Kidney capillary endothelial cell (primary cell): Measurements from ENCODE around the gene BCR.

ENCODE experiments used
- DNase-seq: peaks from one replicate; pipeline ENCODE4 v3.0.0-alpha.2; 2018; ENCODE audit warnings: low spot score

BCR gene

DNA sequence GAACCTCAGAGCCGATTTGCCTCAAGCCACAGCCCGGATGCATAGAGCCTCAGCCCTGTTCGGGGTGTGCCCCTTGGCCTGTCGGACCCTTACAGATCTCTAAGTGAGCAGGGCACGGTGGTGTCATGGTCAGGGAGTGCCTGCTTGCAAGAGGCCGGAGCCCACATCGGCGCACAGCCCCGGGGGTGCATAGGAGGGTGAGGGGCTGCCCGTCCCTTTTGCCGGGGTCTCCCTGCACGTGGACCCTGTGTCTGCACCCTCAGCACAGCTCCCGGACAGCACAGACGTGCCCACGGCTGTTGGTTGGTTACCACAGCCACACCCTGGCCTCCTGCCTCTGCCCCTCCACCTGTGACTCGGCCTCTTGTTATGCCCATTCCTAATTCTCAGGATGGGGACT, 28.5 kb upstream of the BCR start:
- DNase-seq: no peak

DNA sequence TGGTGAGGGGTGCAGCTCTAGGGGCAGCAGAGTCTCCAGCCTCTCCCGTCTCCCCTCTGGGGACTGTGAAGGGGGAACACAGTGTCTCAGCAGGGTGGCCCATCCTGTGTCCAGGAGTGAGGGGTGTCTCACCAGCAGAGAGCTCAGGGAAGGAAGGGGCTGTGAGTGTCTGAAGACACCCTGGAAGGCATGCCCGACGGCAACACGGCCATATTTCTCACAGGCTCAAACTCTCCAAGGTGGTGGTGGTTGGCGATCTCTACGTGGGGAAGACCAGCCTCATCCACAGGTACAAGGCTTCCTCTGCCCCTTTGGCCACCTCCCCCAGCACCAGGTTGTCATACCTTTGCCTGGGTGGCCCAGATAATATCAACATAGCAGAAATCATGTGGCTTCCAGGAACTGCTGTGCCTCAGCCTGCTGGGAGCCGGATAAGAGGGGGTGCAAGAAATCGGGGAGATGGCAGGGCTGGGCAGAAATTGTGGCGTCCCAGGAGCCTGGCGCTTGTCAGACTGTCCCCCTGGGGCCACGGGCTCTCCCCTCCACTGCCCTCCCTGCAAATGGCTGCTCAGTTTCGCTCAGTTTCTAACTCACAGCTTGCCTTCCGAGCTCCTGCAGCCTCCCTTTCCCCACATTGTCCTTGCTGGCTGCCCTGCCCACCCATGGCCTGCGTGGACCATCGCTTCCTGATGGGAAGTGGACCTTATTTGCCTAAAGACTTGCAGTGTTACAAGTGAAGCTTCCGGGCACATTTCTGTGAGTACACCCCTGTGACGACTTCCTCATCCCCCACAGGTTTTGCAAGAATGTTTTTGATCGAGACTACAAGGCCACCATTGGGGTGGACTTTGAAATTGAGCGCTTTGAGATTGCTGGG, 27.8 kb upstream of the BCR start:
- DNase-seq: no peak

DNA sequence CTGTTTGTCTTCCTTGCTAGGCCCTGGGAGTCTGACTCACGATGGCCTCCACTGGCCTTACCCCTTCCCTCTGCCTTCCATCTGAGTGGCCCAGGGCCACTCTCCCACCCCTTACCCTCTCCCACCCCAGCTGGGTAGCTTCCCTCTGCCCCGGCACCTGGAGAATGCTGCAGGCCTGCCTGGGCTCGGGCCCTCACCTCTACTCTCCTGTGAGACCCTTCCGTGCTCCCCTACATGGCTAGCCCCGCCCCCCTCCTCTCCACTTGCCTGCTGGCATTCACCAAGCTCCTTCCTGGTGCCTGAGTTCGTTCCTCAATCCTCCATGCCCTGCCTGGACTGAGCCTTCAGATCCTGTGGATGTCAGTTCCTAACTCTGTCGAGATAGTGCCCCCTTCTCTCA, 26.3 kb upstream of the BCR start:
- no peak for DNase-seq

DNA sequence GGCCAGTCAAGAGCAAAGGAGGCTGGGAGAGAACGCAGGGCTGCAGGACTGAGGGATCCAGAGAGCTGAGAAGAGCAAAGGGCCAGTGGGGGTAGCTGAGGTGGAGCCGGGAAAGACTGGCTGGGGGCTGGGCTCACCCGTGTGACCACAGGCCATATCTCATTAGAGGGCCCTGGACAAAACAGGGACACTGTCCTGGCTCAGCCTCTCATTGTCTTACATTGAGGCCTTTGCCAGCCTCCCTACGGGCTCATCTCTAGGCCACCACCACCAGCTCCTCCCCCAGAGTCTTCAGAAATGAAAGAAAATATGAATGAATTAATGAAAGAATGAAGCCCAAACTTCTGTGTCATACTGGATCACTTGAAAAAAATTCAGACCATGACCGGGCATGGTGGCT, 25.8 kb upstream of the BCR start:
- no peak for DNase-seq

DNA sequence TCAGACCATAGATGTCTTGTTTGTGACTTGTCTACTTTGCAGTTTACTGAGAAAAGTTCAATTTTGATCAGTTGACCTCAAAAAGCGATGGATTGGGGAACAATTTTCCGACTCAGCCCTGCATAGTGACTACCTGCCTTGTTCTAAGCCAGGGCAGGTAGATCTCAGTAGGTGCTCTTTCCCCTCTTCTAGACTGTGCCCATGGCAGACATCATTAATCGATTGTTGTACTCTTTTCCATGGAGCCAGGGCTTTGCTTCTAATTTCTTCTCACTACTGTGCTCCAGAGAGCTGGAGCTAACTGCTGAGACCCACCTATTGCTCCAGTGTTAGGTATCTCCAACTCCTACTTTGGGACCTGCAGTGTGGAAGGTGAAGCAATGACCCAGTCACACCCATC, 25.2 kb upstream of the BCR start:
- DNase-seq: no peak

DNA sequence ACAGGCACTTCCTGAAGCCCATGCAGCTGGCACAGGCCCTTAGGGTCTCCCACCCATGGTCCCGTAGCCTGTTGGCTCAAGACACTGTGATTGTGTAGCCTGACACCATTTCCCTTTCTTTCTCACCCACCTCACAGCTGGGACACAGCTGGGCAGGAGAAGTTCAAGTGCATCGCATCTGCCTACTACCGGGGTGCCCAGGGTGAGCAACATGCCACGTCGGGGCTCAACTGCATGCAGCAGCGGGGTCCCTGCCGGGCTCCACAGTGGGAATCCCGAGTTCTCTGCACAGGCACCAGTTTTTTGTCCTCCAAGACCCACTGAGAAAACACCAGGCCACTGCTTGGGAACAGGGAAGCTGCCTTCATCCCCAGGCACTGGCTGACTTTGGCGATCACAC, 24.5 kb upstream of the BCR start:
- DNase-seq: no peak

DNA sequence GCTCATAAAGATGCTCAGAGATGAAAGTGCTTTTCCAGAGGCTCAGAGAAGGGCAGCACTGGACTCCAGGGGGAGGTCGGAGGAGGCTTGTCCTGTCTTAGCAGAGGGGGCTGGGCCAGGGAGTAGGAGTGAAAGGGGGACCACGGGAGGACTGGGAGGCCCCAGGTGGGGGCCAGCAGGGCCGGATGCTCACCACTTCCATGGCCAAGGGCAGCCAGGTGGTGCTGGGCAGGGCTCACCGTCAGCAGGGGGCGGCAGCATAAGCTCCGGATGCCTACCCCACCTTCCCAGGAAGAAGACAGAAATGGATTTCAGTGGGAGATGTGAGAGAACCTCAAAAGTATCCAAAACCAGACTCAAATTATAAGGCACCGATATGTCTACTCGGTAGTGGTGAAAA, 24.0 kb upstream of the BCR start:
- no peak for DNase-seq

DNA sequence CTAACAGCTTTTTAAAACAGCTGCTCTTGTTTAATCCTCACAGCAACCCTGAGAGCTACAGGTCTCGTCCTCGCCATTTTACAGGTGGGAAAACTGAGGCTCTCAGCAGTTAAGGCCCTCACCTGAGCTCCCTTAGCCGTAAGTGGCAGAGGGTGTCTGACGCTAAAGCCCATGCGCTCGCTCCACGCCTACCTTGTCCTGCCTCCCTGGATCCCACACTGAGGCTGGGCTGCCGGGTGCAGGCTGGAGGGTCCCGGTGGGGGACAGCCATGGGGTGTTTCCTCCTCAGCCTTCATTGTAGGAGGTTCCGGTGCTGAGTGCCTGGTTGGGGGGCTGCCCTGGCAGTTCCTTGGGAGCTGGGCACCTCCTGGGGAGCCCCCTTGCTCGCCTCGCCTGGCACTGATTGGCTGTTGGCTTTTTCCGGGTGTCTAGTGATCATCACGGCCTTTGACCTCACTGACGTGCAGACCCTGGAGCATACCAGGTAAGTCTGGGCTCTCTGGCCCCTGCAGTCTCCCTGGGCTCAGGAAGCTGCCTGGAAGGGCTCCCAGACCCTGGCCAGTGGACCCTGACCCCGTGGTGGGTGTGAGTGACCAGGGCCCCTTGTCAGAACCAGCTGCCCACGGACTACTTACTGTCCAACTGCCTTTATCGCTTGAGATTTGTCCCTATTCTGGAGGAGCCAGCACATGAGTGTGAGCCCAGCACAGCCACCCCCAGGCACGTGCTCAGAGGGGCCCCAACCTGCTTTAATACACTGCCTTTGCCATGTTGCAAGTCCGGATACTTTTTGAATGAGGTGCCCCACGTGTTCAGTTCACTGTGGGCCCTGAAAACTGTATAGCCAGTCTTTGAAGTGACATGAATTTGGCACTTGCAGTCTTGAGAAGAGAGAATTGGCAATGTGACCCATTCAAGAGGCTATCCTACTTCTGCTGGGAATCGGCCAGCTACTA, 22.5 kb upstream of the BCR start:
- DNase-seq: no peak

DNA sequence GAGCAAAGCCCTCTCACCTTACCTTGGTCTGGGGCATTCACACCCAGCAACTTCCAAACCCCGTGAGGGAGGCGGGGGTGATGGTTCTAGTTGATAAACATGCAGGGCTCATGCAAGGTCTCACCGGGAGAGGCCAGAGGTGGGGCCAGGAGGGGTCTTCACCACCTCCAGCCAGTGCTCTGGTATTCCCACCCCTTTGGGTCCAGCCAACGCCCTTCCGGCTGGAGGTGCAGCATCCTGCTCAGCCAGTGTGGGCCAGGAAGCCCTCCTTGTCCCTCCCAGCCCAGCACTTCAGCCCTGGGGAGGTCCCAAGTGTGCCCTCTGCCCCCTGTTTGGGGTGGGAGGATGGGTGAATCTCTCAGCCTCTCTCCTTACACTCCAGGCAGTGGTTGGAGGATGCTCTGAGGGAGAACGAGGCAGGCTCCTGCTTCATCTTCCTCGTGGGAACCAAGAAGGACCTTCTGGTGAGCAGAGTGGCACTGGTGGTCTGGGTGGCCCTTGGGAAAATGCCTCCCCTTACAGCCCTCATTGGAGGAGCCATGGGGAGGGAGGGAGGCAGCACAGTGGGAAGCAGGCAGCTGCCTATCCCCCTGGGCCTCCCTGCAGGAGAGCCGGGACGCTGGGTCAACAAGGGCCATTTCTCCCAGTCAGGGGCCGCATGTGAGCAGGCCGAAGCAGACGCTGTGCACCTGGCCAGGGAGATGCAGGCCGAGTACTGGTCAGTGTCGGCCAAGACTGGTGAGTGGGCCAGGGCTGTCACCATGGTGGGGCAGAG, 21.6 kb upstream of the BCR start:
- DNase-seq: no peak

DNA sequence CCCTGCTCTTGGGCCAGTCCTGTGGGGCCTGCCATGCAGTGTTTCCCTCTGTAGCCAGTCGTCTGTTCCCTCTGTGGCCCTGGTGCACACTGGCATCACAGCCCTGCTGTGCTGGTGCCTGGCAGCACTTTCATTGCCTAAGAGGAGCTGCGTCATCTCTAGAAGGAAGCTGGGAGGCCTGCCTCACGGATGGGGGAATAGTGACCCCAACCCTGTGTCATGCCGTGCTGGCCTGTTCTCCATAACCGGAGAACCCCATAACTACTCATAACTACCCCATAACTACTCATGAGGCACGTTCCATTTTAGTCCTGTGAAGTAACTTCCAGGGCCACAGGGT, 21.0 kb upstream of the BCR start:
- DNase-seq: no peak

DNA sequence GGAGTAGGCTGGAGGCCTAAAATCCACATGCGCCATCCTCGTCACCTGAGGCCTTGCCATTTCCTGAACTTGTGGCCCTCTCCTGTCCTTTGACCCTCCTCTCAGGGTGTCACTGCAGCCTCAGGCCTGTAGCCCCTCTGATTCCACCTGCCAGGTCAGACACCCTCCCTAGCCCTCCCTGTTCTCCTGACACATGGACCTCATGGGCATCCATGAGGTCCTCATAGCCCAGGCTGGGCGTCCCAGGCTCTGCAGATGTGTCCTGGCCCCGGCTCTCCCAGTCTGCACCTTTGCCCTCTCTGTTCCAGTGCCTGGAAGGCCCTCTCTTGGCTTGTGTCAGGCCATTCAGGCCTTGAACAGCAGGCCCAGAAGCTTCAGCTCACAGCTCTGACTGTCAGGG, 19.3 kb upstream of the BCR start:
- DNase-seq: no peak

DNA sequence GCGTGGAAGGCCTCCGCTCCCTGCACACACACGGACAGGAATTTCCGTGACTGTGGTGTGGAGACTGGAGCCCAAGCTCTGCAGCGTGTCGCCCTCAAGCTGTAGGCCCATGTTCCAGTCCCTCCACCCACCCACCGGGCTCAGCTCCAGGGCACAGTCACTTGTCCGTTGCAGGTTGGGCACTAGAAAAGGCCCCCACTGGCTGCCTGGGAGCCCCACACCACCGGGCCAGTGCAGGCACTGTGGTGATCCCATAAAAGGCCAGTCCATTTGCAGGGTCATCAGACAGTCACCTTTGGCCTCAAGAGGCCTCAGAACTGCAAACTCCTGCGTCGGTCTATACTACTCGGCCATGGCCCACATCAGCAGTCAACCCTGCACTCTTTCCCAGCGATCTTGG, 18.7 kb upstream of the BCR start:
- DNase-seq: no peak

DNA sequence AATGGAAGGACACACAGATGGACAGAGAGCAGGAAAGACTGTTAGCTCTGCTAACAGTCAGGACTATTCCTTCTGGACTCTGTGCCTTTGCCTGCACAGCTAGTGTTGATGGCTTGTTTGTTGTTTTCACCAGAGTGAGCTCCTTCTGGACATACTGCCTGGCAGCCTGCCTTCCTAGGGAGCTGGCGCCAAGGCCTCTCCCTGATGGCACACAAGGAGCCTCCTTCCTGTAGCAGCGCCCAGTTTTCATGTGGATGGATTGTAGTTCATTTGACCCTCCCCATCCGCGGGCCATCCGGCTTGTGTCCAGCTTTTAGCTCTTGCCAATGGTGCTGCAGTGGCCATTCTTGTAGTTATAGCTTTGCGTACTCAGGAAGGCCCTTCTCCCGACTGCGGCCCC, 16.6 kb upstream of the BCR start:
- no peak for DNase-seq

DNA sequence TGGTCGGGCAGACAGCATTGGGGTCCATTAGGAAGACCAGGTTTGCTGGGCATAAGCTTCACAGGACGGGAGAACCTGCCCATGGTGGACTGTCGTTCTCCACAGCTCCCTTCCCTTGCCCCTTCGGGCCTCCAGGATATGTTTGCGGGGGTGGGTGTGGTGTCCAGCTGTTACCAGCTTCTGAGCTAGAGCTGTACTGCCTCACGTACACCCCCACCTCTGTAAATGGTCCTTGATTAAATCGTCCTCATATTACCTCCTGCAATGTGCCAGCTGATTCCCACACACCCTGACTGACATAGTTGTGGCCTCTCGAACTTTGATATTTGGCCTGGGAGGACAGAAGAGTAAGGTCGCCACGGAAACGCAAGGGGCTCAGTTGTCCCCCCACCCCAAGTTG, 16.2 kb upstream of the BCR start:
- DNase-seq: no peak

DNA sequence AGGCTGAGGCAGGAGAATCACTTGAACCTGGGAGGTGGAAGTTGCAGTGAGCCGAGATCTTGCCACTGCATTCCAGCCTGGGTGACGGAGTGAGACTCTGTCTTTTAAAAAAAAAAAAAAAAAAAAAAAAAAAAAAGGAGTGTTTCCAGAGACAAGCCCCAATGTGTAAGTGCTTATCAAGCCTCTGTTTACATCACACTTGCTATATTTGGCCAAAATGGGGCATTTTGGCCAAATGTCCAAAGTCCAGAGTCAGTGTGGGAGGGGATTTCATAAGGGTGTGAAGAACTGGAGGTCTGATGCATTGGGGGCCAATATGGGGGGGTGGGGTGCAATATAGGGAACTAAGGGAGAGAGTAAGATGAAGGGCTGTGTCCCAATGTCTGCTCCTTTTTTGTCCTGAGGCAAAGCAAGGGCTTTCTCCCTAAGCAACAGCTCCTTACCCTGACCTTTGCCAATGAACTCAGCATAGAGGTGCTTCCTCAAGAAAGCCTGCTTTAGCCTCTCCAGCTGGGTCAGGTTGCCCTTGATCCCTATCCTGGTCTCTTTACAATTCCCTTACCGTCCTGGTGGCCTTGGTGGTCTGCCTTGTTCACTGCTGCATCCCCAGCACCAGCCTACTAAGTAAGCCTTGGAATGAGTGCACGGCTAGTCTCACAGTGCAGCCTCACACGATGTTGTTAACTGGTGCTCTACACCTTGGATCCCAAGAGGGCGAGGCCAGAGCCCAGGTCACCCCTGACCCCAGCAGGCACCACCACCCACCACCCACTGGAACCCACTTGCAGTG, 14.1 kb upstream of the BCR start:
- DNase-seq: no peak

DNA sequence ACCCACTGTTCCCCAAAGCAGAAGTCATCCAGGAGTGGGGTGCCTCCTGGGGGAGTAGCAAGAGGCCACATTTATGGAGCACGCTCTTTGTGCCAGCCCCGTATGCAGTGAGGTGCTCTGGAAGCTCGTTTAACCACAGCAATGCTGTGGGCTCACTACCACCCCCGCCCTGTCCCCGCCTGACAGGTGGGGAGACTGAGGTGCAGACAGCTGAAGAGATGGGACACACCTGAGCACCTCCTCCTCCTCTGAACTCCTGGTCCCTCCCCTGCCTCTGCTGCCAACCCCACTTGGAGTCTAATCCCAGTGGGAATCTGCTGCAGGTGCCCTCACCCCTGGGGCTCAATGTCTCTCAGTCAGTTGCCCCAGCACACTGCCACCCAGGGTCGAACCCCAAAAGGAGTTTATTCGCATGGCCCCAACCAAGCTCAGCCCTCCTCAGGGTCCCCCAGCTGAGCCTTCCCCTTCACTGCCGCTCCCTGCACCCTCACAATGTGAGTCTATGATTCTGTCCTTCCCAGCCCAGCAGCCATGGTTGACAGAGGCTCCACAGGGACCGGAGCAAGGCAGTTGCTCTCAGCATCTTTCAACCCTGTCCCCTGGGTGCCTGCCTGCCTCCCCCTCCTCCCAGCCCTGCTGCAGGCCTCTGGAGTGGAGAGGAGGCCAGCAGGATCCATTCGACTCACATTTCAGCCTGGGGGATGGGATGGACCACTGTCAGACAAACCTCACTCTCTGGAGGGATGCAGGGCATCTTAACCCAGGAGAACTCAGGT, 13.3 kb upstream of the BCR start:
- no peak for DNase-seq

DNA sequence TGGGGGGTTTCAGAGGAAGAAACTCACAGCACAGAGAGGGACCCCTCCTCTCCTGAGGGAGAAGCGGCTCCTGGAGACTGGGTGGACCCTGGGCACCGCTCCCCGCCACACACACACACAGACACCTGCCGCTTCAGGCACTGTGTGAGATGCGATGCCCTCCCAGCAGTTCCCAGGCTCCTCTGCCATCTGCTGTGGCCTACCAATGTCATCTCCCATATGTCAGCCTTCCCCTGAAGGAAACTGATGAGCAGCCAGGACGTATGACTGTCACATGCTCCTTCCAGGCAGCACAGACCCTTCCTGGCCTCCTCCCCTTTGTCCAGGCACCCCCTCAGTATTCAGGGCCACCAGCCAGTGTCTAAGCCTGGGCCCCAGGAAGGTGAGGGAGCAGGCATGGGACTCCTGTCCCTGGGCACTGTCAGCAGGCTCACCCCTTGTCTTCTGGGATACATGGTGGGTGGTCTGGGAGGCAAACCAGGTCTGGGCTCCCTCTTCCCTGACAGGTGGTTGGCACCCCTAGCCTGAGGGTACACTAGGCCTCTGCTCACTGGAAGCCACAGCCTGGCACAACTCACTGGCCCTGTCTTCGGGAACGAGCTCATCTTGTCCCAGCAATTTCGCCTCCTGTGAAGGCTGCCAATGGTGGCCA, 11.8 kb upstream of the BCR start:
- DNase-seq: no peak

DNA sequence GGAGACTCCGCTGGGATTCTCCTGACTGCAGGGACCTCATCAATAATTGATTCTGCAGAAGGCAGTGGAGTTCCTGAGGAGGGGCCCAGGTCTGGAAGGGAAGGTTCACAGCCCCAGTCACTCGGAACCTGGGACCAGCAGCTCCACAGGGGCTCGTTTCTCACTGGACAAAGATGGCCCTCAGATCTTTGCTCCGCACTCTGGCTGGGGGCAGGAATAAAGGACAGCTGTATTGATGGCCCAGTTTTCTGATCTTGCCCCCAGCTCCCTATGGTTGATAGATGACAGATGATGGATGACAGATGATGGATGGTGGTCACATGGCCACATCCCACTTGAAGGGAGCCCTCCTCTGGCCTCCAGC, 11.3 kb upstream of the BCR start:
- DNase-seq: no peak

DNA sequence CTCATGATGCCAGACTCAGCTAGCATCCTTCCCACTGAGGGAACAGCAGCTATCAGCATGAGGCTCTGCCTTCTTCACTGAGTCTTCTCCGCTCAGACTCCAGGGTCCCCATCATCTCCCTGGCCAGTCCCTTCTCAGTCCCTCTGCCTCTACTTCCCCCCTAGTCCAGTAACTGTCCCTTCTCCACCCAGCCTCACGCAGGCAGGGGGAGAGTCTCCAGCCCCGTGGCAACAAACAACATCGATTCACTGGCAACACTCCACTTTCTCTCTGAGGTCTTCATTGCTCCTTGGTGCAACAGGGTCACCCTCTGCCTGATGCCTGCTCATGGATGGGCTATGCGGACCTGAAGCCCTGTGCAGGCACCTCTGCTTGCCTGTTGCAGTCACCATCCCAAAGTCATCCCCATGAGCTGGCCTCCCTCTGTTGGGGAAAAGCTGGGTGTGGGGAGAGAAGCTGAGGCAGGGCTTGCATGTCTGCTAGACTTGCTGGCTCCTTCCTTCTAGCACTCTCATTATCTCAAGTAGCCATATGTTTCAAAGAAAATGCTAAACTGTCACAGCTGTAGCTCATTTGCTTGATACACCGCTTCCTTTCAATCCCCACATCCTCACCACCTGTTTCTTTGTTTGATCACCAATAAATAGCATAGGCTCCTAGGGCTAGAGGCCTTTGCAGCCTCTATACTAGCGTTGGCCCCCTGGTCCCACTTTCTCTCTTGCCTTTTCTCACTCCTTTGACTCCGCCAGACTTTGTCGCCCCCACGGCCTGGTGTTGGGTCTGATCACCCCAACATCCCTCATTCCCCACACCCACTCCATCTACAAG, 4.3 kb upstream of the BCR start:
- no peak for DNase-seq

DNA sequence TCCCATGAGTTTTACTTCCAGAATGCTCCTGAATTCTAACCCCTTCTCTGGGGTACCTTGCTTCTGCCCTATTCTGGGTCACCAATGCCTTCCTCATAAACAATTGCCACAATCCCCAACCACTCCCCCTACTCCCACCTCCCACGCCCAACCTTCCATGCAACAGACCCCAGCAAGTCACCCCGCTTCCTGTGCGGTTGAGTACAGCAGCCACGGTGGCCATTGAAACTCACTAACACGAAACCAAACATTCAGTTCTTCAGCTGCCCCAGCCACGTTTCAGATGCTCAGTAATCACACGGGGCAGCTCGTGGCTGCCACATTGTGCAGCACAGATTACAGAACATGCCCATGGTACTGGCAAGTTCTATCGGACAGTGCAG, 3.7 kb upstream of the BCR start:
- no peak for DNase-seq
